Ramos (cell line): ENCODE measurements around the gene IQCE.

Source experiments
- in situ Hi-C: fragments of 300-500 bp; cut with MboI; formaldehyde crosslinking; loops from one replicate; pipeline ENCODE4 v1.14.3; 2022; ENCODE audit warnings: low sequenced_read_pairs; ENCODE audit not compliant: unreplicated experiment

Gene IQCE

DNA sequence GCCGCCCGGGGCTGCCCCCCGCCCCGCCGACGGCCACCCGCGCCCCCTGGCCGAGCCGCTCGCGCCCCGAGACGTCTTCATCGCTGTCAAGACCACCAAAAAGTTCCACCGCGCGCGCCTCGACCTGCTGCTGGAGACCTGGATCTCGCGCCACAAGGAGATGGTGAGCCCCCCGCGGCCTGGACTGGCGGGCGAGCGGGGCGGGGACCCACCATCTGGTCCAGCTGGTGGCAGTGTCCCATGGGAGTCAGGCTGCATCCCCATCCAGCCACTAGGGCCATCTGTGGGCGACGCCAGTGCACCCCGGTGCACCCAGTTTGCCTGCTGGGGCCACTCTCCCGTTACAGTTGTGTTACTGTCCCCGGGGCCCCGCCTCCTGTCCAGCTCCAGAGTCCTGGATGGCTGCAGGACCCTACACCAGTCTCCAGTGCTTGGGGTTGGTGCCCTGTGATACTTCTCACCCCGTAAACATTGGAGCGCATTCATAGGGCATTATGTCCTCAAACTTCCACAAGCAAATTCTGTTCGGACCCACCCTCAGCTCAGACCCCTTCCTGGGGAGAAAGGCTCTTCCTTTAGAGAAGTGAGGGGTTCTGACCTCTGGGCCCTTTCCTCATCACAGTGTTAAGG, 38.5 kb upstream of the IQCE start:
- in situ Hi-C loops, result no loop called here

DNA sequence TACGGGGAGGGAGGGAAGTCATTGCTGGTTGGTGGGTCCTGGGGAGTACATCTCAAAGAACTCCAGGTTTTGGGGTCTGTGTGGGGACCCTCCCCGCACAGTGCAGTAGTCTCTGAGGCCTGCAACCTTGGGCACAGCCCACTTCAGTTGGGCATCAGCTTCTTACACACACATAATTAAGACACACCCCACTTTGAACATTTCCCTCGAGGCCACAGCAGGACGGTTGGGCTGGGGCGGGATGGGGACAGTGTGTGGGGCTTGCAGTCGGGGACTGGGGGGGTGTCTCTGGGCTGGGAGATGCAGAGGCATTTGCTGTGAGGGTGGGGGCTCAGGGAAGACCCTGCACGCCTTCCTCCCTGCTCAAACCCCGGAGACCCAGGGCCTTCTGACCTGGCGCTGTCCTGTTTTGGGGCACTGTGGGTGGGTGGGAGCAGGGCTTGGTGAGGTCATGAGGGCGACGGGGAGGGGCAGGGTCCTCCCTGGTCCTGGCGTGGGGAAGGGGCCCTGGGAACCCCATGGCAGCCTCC, 38.0 kb upstream of the IQCE start:
- in situ Hi-C loops, result no loop called here

DNA sequence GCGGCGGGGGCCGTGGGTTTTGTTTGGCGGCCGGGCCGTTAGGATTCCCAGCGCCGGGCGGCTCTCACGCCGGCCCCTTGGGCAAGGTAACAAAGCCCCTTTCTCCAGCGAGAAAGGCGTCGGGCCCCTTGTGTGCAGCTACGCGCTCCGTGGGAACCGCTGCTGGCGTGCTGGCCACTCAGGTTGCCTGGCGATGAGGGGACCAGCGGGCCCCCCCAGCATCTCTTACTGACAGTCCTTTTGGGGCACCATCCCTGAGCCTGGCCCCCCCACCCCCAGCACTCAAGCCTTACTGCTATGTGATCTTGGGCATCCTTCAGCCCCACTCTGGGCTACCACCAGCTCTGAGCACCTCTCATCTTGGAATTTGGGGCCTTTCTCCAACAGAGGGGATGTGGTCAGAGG, 37.4 kb upstream of the IQCE start:
- in situ Hi-C loops, result no loop called here

DNA sequence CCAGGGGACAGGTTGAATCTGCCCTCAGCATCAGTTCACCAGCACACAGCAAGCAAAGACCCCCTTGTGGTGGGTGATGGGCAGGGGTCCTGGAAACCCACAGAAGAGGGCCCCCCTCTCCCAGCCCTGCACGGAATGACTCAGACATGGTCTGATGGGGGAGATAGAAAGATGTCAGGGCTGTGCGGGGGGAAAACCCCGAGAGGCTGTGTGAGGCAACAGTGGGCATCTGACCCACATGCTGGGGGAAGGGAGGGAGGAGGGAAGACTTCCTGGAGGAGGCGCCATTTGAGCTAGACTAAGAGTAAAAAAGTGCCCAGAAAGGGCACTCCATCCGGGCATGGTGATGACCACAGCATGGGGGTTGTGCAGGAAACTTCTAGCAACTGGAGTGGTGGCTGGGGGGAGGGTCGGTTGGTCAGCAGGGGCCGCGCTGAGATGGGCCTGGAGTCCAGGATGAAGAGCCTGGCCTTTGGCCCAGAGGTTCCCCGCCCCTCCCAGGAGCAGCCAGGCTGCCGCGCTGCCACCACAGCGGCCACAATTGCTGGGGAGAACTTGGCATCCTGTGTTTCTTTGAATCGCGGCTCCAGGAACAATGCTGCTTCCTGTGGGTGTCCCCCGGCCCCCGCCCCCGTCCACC, 36.7 kb upstream of the IQCE start:
- in situ Hi-C loops, result no loop called here

DNA sequence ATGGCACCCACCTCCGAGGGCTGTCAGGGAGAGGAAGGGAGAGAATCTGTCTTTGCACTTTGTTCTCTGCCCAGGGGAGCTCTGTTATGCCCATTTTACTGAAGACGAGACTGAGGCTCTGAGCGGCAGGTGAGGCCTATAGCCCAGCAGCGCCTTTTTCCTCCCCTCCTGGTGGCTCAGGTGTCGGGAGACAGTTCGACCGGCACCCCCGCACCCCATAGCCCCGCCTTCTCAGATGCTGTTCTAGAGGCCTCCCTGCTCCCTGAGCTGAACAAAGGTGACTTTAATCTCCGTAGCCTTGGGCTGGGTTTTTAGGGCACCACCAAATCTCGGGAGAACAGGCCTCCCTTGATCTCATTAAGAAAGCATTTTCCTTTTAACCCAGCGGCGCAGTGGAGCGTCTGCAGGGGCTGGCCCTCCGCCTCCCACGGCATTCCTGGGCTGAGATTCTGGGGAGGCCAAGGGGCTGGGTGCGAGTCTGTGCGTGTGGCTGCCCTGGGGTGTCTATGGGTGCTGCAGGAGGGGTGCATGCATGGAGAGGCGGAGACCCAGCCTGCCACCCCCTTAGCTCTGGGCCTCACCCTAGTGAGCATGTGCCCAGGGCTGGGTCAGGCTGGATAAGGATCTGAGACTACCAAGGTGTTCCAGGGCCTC, 35.9 kb upstream of the IQCE start:
- in situ Hi-C loops, result no loop called here

DNA sequence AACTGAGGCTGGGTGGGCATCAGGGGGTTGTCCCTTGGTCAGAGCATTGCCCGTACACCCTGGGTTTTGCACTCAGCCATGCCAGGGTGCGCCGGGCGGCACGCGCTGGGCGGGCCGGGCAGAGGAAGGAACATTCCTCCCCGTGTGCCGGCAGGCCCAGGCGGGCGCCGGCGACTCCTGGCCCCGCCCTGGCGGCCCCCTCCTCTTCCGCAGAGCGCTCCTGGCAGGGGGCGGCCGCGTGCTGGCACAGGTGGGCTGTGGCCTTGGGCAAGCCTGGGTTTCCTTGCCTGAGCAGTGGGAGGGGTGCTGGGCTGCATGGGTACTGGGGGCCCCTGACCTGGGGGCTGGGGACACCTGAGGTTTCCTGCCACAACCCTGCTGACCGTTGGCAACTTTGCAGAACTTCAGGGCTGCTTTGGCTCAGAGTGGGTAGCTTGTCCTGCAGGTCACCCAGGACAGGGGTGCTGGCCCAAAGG, 35.3 kb upstream of the IQCE start:
- in situ Hi-C loops, result no loop called here

DNA sequence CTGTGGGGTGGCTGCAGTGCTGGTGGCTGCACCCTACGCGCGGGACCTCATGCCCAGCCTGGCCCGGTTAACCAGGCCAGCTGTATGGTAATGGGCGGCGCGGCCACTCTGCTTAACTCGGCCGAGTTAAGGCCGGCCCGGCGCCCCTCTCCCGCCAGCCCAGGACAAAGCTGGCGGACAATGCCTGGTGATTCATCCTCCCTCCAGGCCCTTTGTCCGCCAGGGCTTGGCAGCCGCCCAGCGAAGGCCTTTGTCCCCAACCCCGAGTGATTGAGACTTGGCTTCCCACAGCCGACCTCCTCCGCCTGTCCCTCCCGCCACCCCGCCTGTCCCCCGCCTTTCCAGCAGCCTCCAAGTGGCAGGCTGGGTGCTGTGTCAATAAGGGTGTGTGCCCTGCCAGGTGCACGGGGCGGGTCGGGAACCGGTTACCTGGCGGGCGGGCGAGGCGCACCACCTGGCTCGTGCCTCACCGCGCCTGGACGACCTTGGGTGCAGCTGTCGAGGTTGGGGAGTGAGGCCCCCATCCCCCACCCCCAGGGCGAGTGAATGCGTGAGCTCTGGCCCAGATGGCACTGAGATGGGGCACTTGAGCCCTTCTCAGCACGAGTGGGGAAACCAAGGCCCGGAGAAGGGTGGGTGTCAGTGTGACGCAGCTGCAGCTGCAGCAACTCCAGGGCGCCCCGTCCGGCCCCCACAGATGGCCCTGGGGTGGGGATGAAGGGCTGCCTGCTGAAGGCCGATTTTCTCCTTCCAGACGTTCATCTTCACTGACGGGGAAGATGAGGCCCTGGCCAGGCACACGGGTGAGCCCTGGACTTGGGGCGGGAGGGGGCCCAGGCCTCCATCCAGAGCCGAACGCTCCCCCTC, 34.6 kb upstream of the IQCE start:
- in situ Hi-C loops, result no loop called here

DNA sequence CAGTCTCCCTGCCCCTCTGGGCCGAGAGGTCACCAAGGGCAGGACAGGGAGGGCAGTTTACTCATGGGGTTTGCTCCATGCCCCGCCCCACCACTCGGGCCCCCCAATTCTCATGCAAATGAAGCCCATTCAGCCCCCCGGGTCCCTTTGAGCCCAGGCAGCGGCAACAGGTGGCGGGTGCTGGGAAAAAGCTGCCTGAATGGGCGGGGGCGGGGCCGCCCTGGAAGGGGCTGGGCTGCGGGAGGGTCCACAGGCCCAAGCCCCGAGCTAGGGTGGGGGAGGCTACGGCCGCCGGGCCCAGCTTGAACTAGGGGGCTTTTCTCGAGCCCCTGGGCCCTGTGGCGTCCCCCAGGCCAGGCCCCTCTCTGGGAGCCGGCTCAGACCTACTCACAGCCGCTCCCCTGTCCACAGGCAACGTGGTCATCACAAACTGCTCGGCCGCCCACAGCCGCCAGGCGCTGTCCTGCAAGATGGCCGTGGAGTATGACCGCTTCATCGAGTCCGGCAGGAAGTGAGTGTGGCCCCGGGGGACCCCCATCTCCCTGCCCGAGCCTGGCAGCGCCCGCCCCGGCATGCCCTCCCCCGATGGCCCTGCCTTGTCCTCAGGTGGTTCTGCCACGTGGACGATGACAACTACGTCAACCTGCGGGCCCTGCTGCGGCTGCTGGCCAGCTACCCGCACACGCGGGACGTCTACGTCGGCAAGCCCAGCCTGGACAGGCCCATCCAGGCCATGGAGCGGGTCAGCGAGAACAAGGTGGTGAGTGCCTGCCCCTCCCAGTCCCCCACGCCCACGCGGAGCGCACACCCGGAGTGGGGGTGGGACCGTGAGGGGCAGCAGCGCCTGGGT, 33.7 kb upstream of the IQCE start:
- in situ Hi-C loops, result no loop called here

DNA sequence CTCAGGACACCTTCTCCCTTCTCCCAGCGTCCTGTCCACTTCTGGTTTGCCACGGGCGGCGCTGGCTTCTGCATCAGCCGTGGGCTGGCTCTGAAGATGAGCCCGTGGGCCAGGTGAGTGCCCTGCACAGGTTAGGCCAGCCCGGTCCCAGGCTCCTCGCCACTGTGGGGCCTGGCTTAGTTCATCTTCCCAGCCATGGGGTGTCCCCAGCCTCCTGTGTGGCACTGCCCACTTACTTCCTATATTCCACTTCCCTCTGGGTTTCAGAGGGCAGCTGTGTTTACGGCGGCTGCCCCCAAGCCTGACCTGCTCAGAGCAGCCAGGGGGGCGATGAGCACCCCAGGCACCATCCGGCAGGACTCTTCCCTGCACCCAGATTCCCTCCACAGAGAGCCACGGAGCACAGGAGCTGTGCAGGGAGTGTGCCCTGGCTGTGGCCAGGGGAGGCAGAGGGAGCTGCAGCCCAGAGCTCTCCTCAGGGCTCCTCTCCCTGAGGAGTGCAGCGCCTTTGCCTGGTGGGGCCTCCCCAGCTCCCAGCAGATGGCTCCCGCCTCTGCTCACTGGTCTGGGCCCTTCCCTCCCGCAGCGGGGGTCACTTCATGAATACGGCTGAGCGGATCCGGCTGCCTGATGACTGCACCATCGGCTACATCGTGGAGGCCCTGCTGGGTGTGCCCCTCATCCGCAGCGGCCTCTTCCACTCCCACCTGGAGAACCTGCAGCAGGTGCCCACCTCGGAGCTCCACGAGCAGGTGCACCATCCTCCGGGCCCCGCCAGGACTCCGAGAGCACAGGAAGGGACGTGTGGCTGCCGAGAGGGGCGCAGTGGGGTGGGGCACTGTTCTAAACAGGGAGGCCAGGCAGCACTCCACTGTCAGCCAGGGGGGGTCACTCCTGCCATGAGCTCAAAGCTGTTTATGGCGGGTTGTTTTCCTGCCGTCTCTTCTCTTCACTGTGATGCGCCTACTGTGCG, 32.8 kb upstream of the IQCE start:
- in situ Hi-C loops, result no loop called here

DNA sequence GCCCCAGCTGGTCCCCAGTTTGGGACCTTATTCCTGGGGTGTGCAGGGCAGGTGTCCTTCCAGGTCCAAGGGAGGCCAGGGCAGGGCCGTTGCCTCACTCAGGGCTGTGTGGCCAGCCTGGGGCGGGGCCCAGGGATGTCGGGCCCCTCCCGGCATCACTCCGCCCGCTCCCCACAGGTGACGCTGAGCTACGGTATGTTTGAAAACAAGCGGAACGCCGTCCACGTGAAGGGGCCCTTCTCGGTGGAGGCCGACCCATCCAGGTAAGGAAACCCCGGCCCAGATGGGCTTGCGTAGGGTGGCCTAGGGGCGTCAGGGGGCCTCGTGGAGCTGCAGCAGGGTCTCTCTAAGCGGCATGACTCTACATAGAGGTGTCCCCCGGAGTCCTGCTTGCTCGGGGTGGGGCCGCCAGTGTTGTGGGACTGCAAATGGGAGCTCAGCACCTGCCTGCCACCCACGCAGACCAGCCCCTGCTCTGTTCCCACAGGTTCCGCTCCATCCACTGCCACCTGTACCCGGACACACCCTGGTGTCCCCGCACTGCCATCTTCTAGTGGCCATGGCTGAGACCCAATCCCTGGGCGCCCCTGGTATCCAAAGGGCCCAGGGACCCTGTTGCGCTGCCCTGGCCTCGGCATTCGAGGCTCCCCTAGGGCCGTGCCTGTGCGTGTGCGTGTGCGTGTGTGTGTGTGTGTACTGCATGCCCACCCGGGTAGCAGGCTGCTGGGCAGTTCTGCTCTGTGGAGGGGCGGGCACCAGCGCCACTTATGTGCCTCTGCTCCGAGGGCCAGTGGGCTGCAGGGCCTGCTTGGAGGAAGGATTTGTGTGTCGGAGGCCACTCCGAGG, 31.9 kb upstream of the IQCE start:
- in situ Hi-C loops, result no loop called here

DNA sequence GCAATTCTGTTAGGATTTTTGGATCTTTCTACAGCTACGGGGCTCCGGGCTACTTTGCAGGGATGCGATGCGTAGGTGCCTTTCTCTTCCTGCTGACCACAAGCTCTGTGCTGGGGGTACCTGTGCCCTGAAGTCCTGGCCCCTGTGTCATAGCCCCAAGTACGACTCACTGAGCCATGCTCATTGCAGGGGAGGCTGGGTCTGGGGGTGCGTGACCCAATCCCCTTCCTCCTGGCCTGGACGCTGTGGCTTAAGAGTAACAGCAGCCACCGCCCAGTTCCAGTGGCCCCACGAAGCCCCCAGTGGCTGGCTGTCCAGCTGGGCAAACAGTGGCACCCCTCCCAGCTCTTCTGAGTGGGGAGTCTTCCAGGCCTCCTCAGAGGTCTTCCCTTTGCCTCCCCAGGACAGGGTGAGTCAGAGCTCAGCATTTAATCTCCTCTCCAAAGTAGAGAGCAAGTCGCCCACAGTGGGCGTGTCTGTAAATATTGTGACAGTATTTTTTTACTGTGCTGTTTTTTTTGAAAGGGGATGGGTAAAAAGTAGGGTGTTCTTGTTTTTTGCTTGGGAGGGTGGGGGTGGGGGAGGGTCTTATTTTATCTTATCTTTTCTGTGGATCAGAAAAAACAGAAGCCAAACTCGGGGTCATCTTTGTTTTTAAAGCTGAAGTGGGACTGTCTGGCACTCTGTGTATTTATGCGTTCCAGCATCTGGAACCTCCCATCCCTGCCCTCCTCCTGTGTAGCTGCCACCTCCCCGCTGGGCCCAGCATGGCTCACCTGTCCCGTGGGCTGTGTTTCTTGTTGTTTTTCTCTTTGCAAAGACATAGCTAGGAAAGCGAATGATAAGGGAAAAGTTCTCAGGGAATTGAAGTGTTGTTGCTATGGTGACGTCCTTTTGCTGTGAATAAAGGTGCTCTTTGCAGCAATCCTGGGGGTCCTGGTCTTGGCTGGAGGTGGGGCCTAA, 31.0 kb upstream of the IQCE start:
- in situ Hi-C loops, result no loop called here

DNA sequence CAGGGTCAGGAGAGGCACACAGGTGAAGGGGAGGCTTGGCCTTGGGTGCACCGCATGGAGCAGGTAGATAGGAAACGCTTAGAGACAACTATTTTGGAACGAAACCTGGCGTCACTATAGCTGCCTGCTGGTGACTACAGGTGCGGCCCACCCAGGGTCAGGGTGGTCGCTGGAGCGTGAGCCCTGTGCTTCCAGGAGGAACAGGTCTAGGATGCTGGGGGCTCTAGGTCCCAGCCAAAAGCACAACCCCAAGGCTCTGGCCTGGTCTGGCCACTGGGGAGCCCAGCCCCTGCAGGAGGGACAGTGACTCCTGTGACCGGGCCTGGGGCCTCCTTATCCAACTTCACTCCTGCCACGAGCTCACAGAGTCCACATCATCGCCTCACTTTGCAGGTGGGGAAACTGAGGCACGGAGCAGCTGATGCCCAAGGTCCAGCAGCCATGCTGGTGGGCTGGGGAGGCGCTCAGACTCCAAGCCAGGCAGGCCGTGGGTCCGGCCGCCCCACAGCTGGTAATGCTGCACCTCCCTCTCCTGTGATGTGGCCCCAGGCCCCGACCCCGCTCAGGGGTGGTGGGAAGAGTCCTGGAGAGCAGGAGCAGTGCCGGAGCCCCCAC, 30.2 kb upstream of the IQCE start:
- in situ Hi-C loops, result no loop called here

DNA sequence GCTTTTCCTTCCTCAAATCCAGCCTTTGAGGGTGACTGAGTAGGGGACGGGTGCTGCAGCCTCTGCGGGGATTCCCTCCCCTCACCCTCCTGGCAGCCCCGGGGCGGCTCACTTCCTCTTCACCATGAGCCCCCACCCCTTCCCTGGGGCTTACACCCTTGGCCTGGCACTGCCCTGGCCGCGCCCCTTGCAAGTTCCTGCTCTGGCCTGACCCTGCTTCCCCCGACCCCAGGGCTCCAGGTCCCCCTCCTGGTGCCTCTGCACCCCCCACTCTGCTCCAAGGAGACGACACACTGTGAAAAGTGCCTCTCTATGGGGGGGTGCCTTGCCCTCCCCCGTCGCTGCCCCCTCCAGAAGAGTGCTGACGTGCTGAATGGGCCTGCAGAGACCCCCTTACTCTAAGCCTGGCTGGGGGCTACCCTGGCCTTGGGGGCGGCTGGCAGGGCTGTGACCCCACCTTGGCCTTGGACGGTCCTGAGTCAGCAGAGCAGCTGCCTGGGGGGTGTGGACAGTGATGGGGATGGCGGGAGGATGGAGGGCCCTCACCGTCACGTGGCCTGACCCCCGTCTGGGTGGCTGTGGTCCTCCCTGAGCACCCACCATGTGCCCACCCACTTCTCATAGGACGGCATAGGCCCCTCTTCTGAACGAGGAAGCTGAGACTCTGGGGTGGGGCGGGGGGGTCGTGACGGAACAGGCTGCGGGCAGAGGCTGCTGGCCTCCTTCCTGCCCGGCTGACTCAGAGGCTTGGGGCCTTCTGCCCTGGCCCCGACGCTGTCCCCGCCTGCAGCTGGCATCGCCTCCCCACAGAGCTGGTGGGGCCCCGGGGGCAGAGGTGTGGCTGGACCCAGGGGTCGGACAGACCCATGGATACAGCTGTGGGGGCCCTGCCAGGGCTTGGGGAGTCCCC, 29.4 kb upstream of the IQCE start:
- in situ Hi-C loops, result no loop called here

DNA sequence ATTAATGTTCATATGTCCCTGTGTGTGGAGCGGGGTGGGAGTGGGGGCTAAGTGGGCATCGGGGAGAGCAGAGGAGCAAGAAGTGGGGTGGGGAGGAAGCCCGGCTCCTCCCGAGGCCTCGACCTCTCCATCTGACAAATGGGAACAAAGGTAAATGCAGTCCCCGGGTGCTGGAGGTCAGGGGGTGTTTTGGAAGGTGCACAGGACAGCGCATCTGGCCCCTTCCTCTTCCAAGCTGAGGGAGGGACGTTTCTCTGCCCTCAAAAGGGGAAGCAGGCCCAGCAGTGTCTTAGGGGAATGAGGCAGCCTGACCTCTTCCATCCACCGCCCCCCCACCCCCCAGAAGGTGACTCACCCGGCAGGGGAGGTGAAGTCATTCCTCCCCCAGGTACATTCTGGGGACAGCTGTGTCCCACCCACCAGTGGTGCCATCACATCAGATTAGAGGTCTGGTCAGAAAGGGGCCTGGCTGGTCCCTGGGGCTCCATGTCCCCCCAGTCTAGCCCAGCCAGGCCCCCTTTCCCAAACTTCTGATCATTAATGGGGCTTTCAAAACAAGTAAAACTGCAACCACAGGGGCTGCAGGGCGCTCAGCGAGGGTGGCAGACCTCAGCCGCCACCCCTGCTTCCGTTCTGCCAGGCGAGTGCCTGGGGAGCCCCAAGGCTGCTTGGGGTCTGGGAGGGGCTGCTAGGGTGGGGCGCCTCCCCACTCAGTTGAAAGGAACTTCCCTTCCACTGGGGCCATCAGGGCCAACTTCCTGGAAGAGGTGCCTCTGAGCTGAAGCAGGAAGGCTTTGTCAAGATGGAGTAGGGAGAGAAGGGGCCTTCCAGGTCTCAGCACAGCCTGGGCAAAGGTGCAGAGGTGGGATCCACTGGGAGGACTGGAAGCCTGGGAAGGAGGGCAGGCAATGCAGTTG, 28.4 kb upstream of the IQCE start:
- in situ Hi-C loops, result no loop called here
